HepG2 (cell line): ENCODE data around the gene SRXN1. TPM values are rescaled to one million over a fixed set of nuclear protein-coding genes. Genes with fewer than 3 reads are reported as not detected.

Source experiments
- AFF4 ChIP-seq: sonication (generic); formaldehyde crosslinking; IDR thresholded peaks from 2 replicates; pipeline ENCODE4 v1.4.0; 2020; ENCODE audit warnings: missing genetic modification reagents
- DZIP1 ChIP-seq: sonication (generic); formaldehyde crosslinking; IDR thresholded peaks from 2 replicates; pipeline ENCODE4 v1.5.0; 2020; ENCODE audit warnings: mild to moderate bottlenecking, missing genetic modification reagents
- FLYWCH1 ChIP-seq: sonication (generic); formaldehyde crosslinking; IDR thresholded peaks from 2 replicates; pipeline ENCODE4 v1.8.1; 2023; ENCODE audit warnings: mild to moderate bottlenecking, missing genetic modification reagents
- KDM6A ChIP-seq: IDR thresholded peaks from 2 replicates; pipeline ENCODE4 v1.6.1; 2016; ENCODE audit warnings: low read depth
- MAF1 ChIP-seq: sonication (generic); formaldehyde crosslinking; IDR thresholded peaks from 2 replicates; pipeline ENCODE4 v1.5.0; 2020; ENCODE audit warnings: missing genetic modification reagents, borderline replicate concordance
- MAZ ChIP-seq, 2 experiments: sonication (generic) in 1 of 2; formaldehyde crosslinking in 1 of 2; IDR thresholded peaks; 2 replicates each; pipeline versions ENCODE4 v1.5.0 to v1.6.1; 2012 to 2020; ENCODE audit warnings: low read depth in 2 of 2, mild to moderate bottlenecking in 2 of 2, borderline replicate concordance in 1 of 2, improper control_type of control experiment in 1 of 2, low read length in 1 of 2, missing genetic modification reagents in 1 of 2, moderate library complexity in 1 of 2
- PATZ1 ChIP-seq: sonication (generic); formaldehyde crosslinking; IDR thresholded peaks from 2 replicates; pipeline ENCODE4 v1.4.0; 2020; ENCODE audit warnings: missing genetic modification reagents
- RAD51 ChIP-seq: fragments of 450-650 bp; IDR thresholded peaks from 2 replicates; pipeline ENCODE4 v1.6.1; 2016; ENCODE audit warnings: borderline replicate concordance
- RARG ChIP-seq: sonication (generic); formaldehyde crosslinking; IDR thresholded peaks from 2 replicates; pipeline ENCODE4 v1.4.0; 2020; ENCODE audit warnings: low read depth, mild to moderate bottlenecking, missing genetic modification reagents
- RFXANK ChIP-seq: IDR thresholded peaks from 2 replicates; pipeline ENCODE4 v1.6.1; 2016
- SP1 ChIP-seq, 2 experiments: fragments of 450-650 bp in 1 of 2; sonication (generic) in 1 of 2; formaldehyde crosslinking in 1 of 2; IDR thresholded peaks; 2 replicates each; pipeline versions ENCODE4 v1.4.0 to v1.6.1; 2016 to 2020; ENCODE audit warnings: missing genetic modification reagents in 1 of 2
- ZBTB43 ChIP-seq: sonication (generic); formaldehyde crosslinking; conservative IDR thresholded peaks from 2 replicates; pipeline ENCODE4 v1.4.0; 2020; ENCODE audit warnings: missing genetic modification reagents
- ZNF180 ChIP-seq: sonication (generic); formaldehyde crosslinking; IDR thresholded peaks from 2 replicates; pipeline ENCODE4 v1.4.0; 2020; ENCODE audit warnings: low read depth, missing genetic modification reagents, borderline replicate concordance
- ZNF362 ChIP-seq: sonication (generic); formaldehyde crosslinking; IDR thresholded peaks from 2 replicates; pipeline ENCODE4 v1.4.0; 2020; ENCODE audit warnings: missing genetic modification reagents, mild to moderate bottlenecking, borderline replicate concordance
- ZNF597 ChIP-seq: sonication (generic); formaldehyde crosslinking; IDR thresholded peaks from 2 replicates; pipeline ENCODE4 v1.5.0; 2020; ENCODE audit warnings: missing genetic modification reagents
- polyA plus RNA-seq, 8 experiments: library from polyadenylated mRNA; depleted of rRNA in 3 of 8; stranded (reverse) in 7 of 8; unstranded in 1 of 8; fragments of >200 nt; fragmentation: Illumina TruSeq in 4 of 8; extraction: Trizol in 4 of 8; gene quantifications; 2 replicates each; pipeline versions ENCODE4 v1.2.1 to v1.2.3, GENCODE V29; 2011 to 2016; ENCODE audit warnings: low read depth in 4 of 8, missing spikeins in 1 of 8, mixed read lengths in 1 of 8; ENCODE audit not compliant: insufficient read depth in 1 of 8
- total RNA-seq, 5 experiments: library from RNA; depleted of rRNA; stranded (reverse); fragments of >200 nt; fragmentation: Illumina TruSeq; extraction: Trizol; gene quantifications; 2 replicates each; pipeline ENCODE4 v1.2.3, GENCODE V29; 2016; ENCODE audit warnings: low read depth in 1 of 5

The SRXN1 gene
- total and polyA plus RNA-seq, 2 of the 13 experiments (the other 11 are each of a cell fraction or from before 2014, with no cell fraction given), result 29.9 to 87.7 TPM

- TF ChIP-seq AFF4 (CRISPR knock-in tag) (no peak), SP1 (IDR thresholded peaks at IDR 0.05) (no peak), SP1 (CRISPR knock-in tag; IDR thresholded peaks at IDR 0.05) (no peak; the same call in 1 of the 2 replicates), MAF1 (CRISPR knock-in tag) (no peak), RFXANK (CRISPR knock-in tag) (no peak), MAZ (IDR thresholded peaks at IDR 0.05; ENCODE audit: borderline replicate concordance, low read depth, low read length) (no peak), MAZ (CRISPR knock-in tag; IDR thresholded peaks at IDR 0.05; ENCODE audit: low read depth) (no peak), RARG (no peak), ZNF362 (CRISPR knock-in tag) (no peak), ZBTB43 (CRISPR knock-in tag) (no peak), ZNF597 (CRISPR knock-in tag) (no peak), FLYWCH1 (no peak), DZIP1 (CRISPR knock-in tag) (no peak; the same call in 1 of the 2 replicates), PATZ1 (CRISPR knock-in tag) (no peak; the same call in 1 of the 2 replicates), RAD51 (no peak), ZNF180 (CRISPR knock-in tag) (no peak), KDM6A (CRISPR knock-in tag) (no peak)
Measured at GRCh38 chr20:653590-654416, 803 bp upstream of the SRXN1 start (continued).
